Prostate gland (tissue), 2 donors: ENCODE measurements around the gene VSTM2B. TPM values are rescaled to one million over a fixed set of nuclear protein-coding genes. Genes with fewer than 3 reads are reported as not detected.

Experiments
- DNase-seq: peaks from one replicate; pipeline ENCODE4 v3.0.0-alpha.2; 2019; ENCODE audit warnings: low spot score
- H3K27ac ChIP-seq, 2 donors: fragments of 200-600 bp; sonication (generic); 2 replicates each; pipeline ENCODE4 v1.5.1; 2017 to 2019
- H3K27me3 ChIP-seq: fragments of 200-600 bp; sonication (generic); replicated peaks from 2 replicates; pipeline ENCODE4 v1.5.1; 2019; ENCODE audit not compliant: insufficient read depth
- H3K36me3 ChIP-seq, 2 donors: fragments of 200-600 bp; sonication (generic); 1 replicate in 1 of 2; 2 replicates in 1 of 2; pipeline versions ENCODE4 v1.5.1 to v1.8.1; 2017 to 2019
- H3K4me1 ChIP-seq: fragments of 200-600 bp; sonication (generic); replicated peaks from 2 replicates; pipeline ENCODE4 v1.5.1; 2019
- H3K4me3 ChIP-seq, 2 donors: fragments of 200-600 bp; sonication (generic); 2 replicates each; pipeline ENCODE4 v1.5.1; 2017 to 2019
- H3K9me3 ChIP-seq: fragments of 200-600 bp; sonication (generic); 2 replicates; pipeline ENCODE4 v1.5.1; 2017
- CTCF ChIP-seq, 4 experiments: fragments of 200-600 bp in 2 of 4; fragments of 450-650 bp in 2 of 4; sonication (generic) in 2 of 4; IDR thresholded peaks; 1 replicate in 3 of 4; 2 replicates in 1 of 4; pipeline ENCODE4 v1.5.1; 2016 to 2019; ENCODE audit warnings: antibody characterized with exemption in 4 of 4, mild to moderate bottlenecking in 2 of 4, moderate library complexity in 2 of 4
- POLR2A ChIP-seq: fragments of 450-650 bp; IDR thresholded peaks from one replicate; pipeline ENCODE4 v1.6.1; 2016; ENCODE audit warnings: antibody characterized with exemption, mild to moderate bottlenecking
- POLR2AphosphoS5 ChIP-seq: sonication (generic); formaldehyde crosslinking; IDR thresholded peaks from one replicate; pipeline ENCODE4 v1.6.1; 2017; ENCODE audit warnings: antibody characterized with exemption
- WGBS: methylation state at CpG from one replicate; pipeline ENCODE4 v1.1.5; 2018; 5-methylcytosine and 5-hydroxymethylcytosine counted together
- intact Hi-C: fragments of 100-400 bp; cut with DNase I; formaldehyde crosslinking; loops from one replicate; pipeline ENCODE4 v1.14.2; 2022
- total RNA-seq, 2 donors: library from RNA; depleted of rRNA; stranded (reverse); fragments of >200 nt; gene quantifications; one replicate each; pipeline ENCODE4 v1.1.0, GENCODE V29; 2016

Gene VSTM2B
- not detected for total RNA-seq

GRCh38 chr19:29525901-29526729 lies at the start of gene VSTM2B:
Gene VSTM2B, plus strand, starts transcription at chr19:29525994. Its CDS starts 590 bp downstream, at chr19:29526584.
- TF ChIP-seq POLR2A = no peak
- TF ChIP-seq CTCF (IDR thresholded peaks at IDR 0.05) = no peak
- TF ChIP-seq POLR2AphosphoS5 = no peak
- peaks cover 71% of the 10 kb centered on the region for H3K27me3 ChIP-seq
- WGBS = 1% methylated on average over 66 of the region's 104 CpGs
- H3K27ac ChIP-seq = no peak within 1 kb of the TSS
- no peak within 1 kb of the TSS for H3K4me3 ChIP-seq
- no peaks in the 10 kb centered on the region for H3K9me3 ChIP-seq
- intact Hi-C loops = loop anchor here (10.0 kb wide), 1 partner anchor 791 kb away; no protein-coding TSS in a partner anchor
- no peaks in the 10 kb centered on the region for H3K36me3 ChIP-seq
- peaks cover 7% of the 10 kb centered on the region for H3K4me1 ChIP-seq
- no peak for DNase-seq

GRCh38 chr19:29476528-29476927 lies 49.3 kb upstream of the VSTM2B start:
- intact Hi-C loops = no loop called here
- no peaks in the 10 kb centered on the region for H3K27me3 ChIP-seq
- no peaks in the 10 kb centered on the region for H3K36me3 ChIP-seq
- no peak overlapping the region for H3K27ac ChIP-seq
- H3K4me3 ChIP-seq = no peak overlapping the region
- 55% methylated on average over 4 of the region's 4 CpGs for WGBS
- H3K9me3 ChIP-seq = no peaks in the 10 kb centered on the region
- no peaks in the 10 kb centered on the region for H3K4me1 ChIP-seq
- DNase-seq = no peak
- TF ChIP-seq POLR2AphosphoS5 = no peak
- TF ChIP-seq CTCF (IDR thresholded peaks at IDR 0.05) = no peak
- no peak for TF ChIP-seq POLR2A

GRCh38 chr19:29477831-29478577 lies 47.8 kb upstream of the VSTM2B start:
- Histone ChIP-seq H3K27ac (no peak overlapping the region), H3K9me3 (no peaks in the 10 kb centered on the region), H3K27me3 (no peaks in the 10 kb centered on the region), H3K4me1 (no peaks in the 10 kb centered on the region), H3K4me3 (no peak overlapping the region), H3K36me3 (no peaks in the 10 kb centered on the region)
- no peak for DNase-seq
- 88% methylated on average over 16 of the region's 16 CpGs for WGBS
- intact Hi-C loops = no loop called here
- TF ChIP-seq POLR2AphosphoS5 (no peak), CTCF (IDR thresholded peaks at IDR 0.05) (no peak), POLR2A (no peak)

GRCh38 chr19:29478578-29479565 lies 46.9 kb upstream of the VSTM2B start:
- no peak for DNase-seq
- Histone ChIP-seq H3K27me3 (no peaks in the 10 kb centered on the region), H3K4me1 (no peaks in the 10 kb centered on the region), H3K9me3 (no peaks in the 10 kb centered on the region), H3K4me3 (no peak overlapping the region), H3K27ac (no peak overlapping the region), H3K36me3 (no peaks in the 10 kb centered on the region)
- TF ChIP-seq CTCF (IDR thresholded peaks at IDR 0.05) (no peak), POLR2A (no peak), POLR2AphosphoS5 (no peak)
- intact Hi-C loops = no loop called here
- WGBS = 63% methylated on average over 32 of the region's 34 CpGs
